ENCODE results near the gene DHRS11.

GRCh38 chr17:36599546-36600250, 8.0 kb downstream of the DHRS11 start:
- no peak for TF ChIP-seq CTCF (IDR thresholded peaks at IDR 0.05)
- TF ChIP-seq POLR2A (IDR thresholded peaks at IDR 0.05) = no peak
